Measurements from ENCODE around the gene SMIM22. TPM values are rescaled to one million over a fixed set of nuclear protein-coding genes. Genes with fewer than 3 reads are reported as not detected.

SMIM22 gene
- total RNA-seq, 1 donor from 2014 or later: not detected

GRCh38 chr16:4771646-4772045 is 23.5 kb upstream of the SMIM22 start:
- no peak overlapping the region for H3K4me3 Mint-ChIP-seq
- no peaks in the 10 kb centered on the region for H3K27me3 Mint-ChIP-seq (ENCODE audit: low read depth)
- H3K27ac Mint-ChIP-seq (ENCODE audit: unreplicated experiment): no peak overlapping the region
- TF ChIP-seq, protein P1, sequence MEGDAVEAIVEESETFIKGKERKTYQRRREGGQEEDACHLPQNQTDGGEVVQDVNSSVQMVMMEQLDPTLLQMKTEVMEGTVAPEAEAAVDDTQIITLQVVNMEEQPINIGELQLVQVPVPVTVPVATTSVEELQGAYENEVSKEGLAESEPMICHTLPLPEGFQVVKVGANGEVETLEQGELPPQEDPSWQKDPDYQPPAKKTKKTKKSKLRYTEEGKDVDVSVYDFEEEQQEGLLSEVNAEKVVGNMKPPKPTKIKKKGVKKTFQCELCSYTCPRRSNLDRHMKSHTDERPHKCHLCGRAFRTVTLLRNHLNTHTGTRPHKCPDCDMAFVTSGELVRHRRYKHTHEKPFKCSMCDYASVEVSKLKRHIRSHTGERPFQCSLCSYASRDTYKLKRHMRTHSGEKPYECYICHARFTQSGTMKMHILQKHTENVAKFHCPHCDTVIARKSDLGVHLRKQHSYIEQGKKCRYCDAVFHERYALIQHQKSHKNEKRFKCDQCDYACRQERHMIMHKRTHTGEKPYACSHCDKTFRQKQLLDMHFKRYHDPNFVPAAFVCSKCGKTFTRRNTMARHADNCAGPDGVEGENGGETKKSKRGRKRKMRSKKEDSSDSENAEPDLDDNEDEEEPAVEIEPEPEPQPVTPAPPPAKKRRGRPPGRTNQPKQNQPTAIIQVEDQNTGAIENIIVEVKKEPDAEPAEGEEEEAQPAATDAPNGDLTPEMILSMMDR (conservative IDR thresholded peaks at IDR 0.05): no peak
- peaks cover 19% of the 10 kb centered on the region for H3K4me1 Mint-ChIP-seq
- H3K9me3 Mint-ChIP-seq: no peaks in the 10 kb centered on the region
- no peak for DNase-seq (ENCODE audit: low read depth, low spot score)
- H3K36me3 Mint-ChIP-seq (ENCODE audit: low read depth): no peaks in the 10 kb centered on the region

- TF ChIP-seq, protein P1 (conservative IDR thresholded peaks at IDR 0.05): no peak
- Mint-ChIP-seq H3K9me3 (no peaks in the 10 kb centered on the region), H3K4me1 (peaks cover 16% of the 10 kb centered on the region), H3K27ac (ENCODE audit: unreplicated experiment) (no peak overlapping the region), H3K4me3 (no peak overlapping the region), H3K27me3 (ENCODE audit: low read depth) (no peaks in the 10 kb centered on the region), H3K36me3 (ENCODE audit: low read depth) (no peaks in the 10 kb centered on the region)
- DNase-seq (ENCODE audit: low read depth, low spot score): no peak
These were observed 22.8 kb upstream of the SMIM22 start for GRCh38 chr16:4772351-4772750.

GRCh38 chr16:4775005-4775404 is 20.2 kb upstream of the SMIM22 start:
- no peak for DNase-seq (ENCODE audit: low read depth, low spot score)
- Mint-ChIP-seq H3K4me3 (no peak overlapping the region), H3K9me3 (no peaks in the 10 kb centered on the region), H3K36me3 (ENCODE audit: low read depth) (no peaks in the 10 kb centered on the region), H3K27ac (ENCODE audit: unreplicated experiment) (no peak overlapping the region), H3K27me3 (ENCODE audit: low read depth) (no peaks in the 10 kb centered on the region), H3K4me1 (no peaks in the 10 kb centered on the region)
- TF ChIP-seq, protein P1 (conservative IDR thresholded peaks at IDR 0.05): no peak

DNA sequence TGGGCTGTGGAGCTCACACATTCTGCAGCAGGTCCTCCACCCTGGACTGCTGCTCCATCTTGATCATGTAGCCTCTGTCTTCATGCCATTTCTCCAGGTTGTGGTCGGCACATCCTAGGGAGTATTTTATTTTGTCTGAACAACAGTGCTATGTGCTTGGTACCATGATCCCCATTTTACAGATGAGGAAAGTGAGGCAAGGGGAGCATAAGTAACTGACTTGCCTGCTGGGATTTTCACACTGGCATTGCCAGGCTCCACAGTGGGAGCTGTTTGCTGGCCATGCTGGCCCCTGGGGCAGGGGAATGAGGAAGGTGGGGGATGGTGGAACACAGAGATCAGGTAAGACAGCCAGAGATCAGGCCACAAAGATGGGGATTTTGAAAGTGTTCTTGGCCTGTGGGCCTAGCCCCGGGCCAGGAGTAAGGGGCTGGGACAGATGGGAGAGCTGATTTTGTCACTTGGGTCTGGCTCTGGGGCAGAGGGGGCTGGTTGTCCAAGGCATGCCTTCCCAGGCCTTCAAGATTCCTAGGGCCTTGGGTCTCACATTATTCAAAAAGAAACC is 18.9 kb upstream of the SMIM22 start:
- H3K36me3 Mint-ChIP-seq (ENCODE audit: low read depth): no peaks in the 10 kb centered on the region
- H3K27me3 Mint-ChIP-seq (ENCODE audit: low read depth): no peaks in the 10 kb centered on the region
- TF ChIP-seq, protein P1 (conservative IDR thresholded peaks at IDR 0.05): no peak
- H3K27ac Mint-ChIP-seq (ENCODE audit: unreplicated experiment): no peak overlapping the region
- H3K4me1 Mint-ChIP-seq: no peaks in the 10 kb centered on the region
- no peak overlapping the region for H3K4me3 Mint-ChIP-seq
- no peak for DNase-seq (ENCODE audit: low read depth, low spot score)
- H3K9me3 Mint-ChIP-seq: no peaks in the 10 kb centered on the region

DNA sequence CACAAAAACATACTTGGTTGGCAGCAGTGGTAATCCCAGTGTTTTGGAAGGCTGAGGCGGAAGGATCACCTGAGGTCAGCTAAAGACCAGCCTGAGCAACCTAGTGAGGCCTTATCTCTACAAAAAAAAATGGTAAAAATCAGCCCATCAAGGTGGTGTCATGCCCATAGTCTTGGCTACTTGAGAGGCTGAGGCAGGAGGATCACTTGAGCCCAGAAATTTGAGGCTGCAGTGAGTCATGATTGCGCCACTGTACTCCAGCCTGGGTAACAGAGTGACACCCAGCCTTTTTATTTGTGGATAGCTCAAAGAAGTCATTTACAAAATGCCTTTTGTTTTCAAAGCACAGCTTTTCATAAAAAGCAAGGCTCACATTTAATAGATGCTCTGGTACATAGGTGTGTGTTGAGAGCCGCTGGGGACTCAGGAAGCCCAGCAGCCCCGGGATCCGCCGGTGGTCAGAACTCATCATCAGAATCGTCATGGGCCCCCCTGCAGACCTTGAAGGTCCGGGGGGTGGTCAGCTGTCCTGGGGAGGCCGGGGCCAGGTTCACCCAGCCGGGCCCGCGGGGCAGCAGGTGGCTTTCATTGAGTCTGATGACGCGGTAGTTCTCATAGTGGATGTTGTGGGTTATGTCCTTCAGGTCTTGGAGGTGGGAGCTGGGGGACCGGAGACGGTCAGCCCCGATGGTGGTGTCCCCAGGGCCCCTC is 17.7 kb upstream of the SMIM22 start:
- Mint-ChIP-seq H3K27ac (ENCODE audit: unreplicated experiment) (no peak overlapping the region), H3K36me3 (ENCODE audit: low read depth) (no peaks in the 10 kb centered on the region), H3K4me1 (no peaks in the 10 kb centered on the region), H3K4me3 (no peak overlapping the region), H3K27me3 (ENCODE audit: low read depth) (no peaks in the 10 kb centered on the region), H3K9me3 (no peaks in the 10 kb centered on the region)
- DNase-seq (ENCODE audit: low read depth, low spot score): no peak
- TF ChIP-seq, protein P1 (conservative IDR thresholded peaks at IDR 0.05): no peak
